Measurements from ENCODE around the gene TIGD1. TPM values are rescaled to one million over a fixed set of nuclear protein-coding genes. Genes with fewer than 3 reads are reported as not detected.

Gene TIGD1
- total and polyA plus RNA-seq, 7 donors = 0.23 to 4.2 (median 3.0) TPM

- 90 to 92% methylated on average over 6 of the region's 6 CpGs for WGBS, 2 donors
- intact Hi-C loops (cut with DNase I) = no loop called here
These were observed 5.7 kb downstream of the TIGD1 start for GRCh38 chr2:232544674-232545073.

DNA sequence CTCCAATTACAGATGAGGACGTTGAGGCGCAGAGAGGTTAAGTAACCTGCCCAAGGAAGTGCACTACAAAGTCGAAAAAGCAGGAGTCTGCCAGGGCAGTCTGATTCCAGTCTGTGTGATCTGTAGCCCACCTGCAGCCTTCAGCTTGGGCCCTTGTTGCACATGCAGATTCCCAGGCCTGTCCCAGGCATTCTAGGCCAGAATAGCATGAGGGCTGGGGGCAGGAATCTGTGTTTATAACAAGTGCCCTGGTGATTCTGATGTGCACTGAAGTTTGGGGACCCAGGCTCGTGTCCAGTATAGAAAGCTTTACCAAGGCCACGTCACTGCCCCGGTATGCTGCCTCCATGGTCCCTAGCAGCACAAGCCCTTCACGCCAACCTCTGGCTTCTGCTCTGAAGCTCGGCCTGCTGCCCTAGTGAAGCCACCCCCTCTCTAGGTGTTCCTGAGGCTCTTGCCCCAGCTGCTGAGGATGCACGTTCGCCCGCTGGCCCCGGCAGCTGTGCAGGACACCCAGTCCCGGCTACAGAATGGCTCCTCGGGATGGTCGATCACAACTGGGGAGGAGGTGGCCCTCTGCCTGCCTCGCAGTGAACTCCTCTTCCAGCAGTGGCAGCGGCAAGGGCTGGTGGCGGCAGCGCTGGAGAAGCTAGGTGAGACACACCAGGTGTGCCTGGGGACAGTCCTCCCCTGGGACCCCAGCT lies 6.3 kb downstream of the TIGD1 start:
- no peak for TF ChIP-seq CTCF (IDR thresholded peaks at IDR 0.05)
- Histone ChIP-seq H3K27me3 (peaks cover 3 to 17% (median 15%) of the 10 kb centered on the region in 3 donors), H3K36me3 (no peaks in the 10 kb centered on the region), H3K4me3 (no peak overlapping the region), H3K4me1 (no peaks in the 10 kb centered on the region), H3K9me3 (no peaks in the 10 kb centered on the region), H3K27ac (no peak overlapping the region)
- 89 to 96% methylated on average over 19 of the region's 19 CpGs for WGBS, 2 donors
- intact Hi-C loops (cut with DNase I) = no loop called here
- peak; percentile 51 for DNase-seq

More at GRCh38 chr2:232544674-232545073, 5.7 kb downstream of the TIGD1 start:
- H3K4me1 ChIP-seq = peaks cover 0 to 5% (median 0%) of the 10 kb centered on the region in 4 donors
- no peak overlapping the region for H3K27ac ChIP-seq
- no peak for DNase-seq
- H3K4me3 ChIP-seq = no peak overlapping the region
- peaks cover 0 to 11% (median 9%) of the 10 kb centered on the region in 3 donors for H3K27me3 ChIP-seq
- TF ChIP-seq POLR2A (IDR thresholded peaks at IDR 0.05) (no peak), CTCF (IDR thresholded peaks at IDR 0.05) (no peak), POLR2AphosphoS5 (IDR thresholded peaks at IDR 0.05) (no peak), EP300 (IDR thresholded peaks at IDR 0.05) (no peak)
- H3K9me3 ChIP-seq = no peaks in the 10 kb centered on the region
- no peaks in the 10 kb centered on the region for H3K36me3 ChIP-seq

DNA sequence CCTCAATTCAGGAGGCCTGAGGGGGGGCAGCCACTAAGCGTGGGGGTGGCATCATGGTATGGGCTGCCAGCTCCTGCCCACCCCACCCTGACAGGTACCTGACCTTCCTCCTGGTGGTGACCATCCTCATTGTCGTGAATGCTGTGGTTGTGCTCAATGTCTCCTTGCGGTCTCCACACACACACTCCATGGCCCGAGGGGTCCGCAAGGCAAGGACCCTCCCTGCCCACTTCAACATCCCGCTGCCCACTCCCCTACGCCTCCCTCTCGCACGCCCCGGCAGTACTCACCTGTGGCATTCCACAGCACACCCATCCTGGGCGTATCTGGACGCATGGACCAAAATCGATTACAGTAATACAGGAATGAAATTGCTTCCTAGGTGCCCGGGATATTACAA lies 6.9 kb downstream of the TIGD1 start:
- peak; percentile 29 for DNase-seq
- no peaks in the 10 kb centered on the region for H3K36me3 ChIP-seq
- H3K4me1 ChIP-seq = no peaks in the 10 kb centered on the region
- H3K4me3 ChIP-seq = no peak overlapping the region
- H3K27ac ChIP-seq = no peak overlapping the region
- no peaks in the 10 kb centered on the region for H3K9me3 ChIP-seq
- TF ChIP-seq POLR2AphosphoS5 (IDR thresholded peaks at IDR 0.05) = no peak
- TF ChIP-seq CTCF (IDR thresholded peaks at IDR 0.05) = no peak
- no peak for TF ChIP-seq EP300 (IDR thresholded peaks at IDR 0.05)
- TF ChIP-seq POLR2A (IDR thresholded peaks at IDR 0.05) = no peak
- WGBS, 2 donors = 85 to 96% methylated on average over 14 of the region's 14 CpGs
- intact Hi-C loops (cut with DNase I) = no loop called here
- peaks cover 3 to 23% (median 17%) of the 10 kb centered on the region in 3 donors for H3K27me3 ChIP-seq

GRCh38 chr2:232542715-232543467 lies 7.5 kb downstream of the TIGD1 start:
- peak; percentile 53 for DNase-seq

More at GRCh38 chr2:232542715-232543467, 7.5 kb downstream of the TIGD1 start:
- no peaks in the 10 kb centered on the region for H3K9me3 ChIP-seq
- no peaks in the 10 kb centered on the region for H3K36me3 ChIP-seq
- no peak for TF ChIP-seq CTCF (IDR thresholded peaks at IDR 0.05)
- no peak for TF ChIP-seq POLR2AphosphoS5 (IDR thresholded peaks at IDR 0.05)
- TF ChIP-seq EP300 (IDR thresholded peaks at IDR 0.05) = no peak
- TF ChIP-seq POLR2A (IDR thresholded peaks at IDR 0.05) = no peak
- H3K4me3 ChIP-seq = no peak overlapping the region
- WGBS, 2 donors = 91 to 92% methylated on average over 20 of the region's 20 CpGs
- H3K27me3 ChIP-seq = peaks cover 3 to 29% (median 17%) of the 10 kb centered on the region in 3 donors
- H3K4me1 ChIP-seq = no peaks in the 10 kb centered on the region
- H3K27ac ChIP-seq = no peak overlapping the region
- intact Hi-C loops (cut with DNase I) = no loop called here
